Measurements from ENCODE around the gene B9D2.
A peak's percentile ranks its signal among the peaks of the same experiment; 100 is the strongest.

The B9D2 gene

DNA sequence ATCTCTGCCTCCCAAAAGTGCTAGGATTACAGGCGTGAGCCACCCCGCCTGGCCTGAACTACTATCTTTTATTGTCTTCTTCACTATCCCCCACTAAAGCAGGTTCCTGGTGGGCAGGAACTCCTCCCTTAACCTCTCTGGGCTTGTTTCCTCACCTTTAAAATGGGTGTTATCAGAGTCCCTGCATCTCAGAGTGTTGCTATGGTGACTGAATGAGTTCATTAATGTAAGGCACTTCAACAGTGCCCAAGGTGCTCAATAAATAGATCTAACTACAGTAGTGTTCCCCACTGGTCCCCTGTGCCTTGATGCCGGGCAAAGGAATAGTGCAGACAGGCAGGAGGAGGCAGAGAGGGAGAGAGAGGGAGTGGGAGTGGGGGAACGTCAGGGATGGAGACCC lies 33.5 kb downstream of the B9D2 start:
- no peak for DNase-seq (ENCODE audit: low read depth in 1 of 2, low spot score in 1 of 2)

DNA sequence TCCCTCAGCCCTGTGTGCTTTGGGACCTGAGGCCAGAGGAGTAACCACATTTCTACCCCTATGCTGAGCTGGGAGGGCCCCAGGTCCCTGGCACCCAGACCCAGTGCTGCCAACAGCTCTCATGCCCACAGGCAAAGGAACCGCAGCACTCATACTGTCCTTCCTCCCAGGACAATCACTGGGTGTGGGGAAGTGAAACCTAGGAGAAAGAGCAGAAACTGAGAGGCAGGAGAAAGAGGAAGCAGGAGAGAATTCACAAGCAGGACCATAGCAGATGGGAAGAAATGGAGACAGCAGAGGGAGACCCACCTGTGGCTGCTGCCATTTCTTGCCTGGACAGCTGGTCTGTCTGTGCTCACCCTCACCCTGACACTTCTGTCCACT lies 35.1 kb downstream of the B9D2 start:
- no peak for DNase-seq (ENCODE audit: low read depth in 1 of 2, low spot score in 1 of 2)

DNA sequence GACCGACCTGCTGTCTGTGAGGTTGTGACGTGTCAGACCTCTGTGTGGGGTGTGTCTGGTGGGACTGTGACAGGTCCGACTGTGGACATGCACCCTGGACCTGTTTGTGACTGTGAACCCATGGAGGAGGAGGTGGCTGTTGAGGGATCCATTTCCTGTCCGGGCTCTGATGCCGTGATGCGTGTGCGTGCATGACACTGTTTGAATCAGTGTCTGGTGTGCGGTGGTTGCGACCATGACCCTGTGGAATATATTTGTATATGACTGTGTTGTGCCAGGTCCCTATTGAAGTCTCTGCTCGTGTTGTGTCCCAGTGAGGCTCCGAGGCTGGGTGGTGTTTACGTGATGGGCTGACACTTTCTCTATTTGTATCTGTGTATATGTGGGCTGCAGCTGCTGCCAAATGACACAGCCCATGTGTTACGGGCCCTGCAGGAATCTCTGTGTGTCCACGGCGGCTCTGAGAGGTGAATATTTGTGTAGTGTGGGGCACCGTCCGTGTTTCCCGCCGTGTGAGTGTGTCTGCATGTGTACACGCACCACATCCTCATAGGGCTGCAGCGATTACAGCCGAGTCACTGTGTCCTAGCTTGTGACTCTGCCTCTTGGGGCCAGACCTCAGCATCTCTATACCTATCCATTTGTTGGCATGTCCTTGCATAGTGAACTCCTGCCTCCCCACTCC lies 35.6 kb downstream of the B9D2 start:
- peak in 1 of 2 donors; percentile 69 for DNase-seq (ENCODE audit: low read depth in 1 of 2, low spot score in 1 of 2)

DNA sequence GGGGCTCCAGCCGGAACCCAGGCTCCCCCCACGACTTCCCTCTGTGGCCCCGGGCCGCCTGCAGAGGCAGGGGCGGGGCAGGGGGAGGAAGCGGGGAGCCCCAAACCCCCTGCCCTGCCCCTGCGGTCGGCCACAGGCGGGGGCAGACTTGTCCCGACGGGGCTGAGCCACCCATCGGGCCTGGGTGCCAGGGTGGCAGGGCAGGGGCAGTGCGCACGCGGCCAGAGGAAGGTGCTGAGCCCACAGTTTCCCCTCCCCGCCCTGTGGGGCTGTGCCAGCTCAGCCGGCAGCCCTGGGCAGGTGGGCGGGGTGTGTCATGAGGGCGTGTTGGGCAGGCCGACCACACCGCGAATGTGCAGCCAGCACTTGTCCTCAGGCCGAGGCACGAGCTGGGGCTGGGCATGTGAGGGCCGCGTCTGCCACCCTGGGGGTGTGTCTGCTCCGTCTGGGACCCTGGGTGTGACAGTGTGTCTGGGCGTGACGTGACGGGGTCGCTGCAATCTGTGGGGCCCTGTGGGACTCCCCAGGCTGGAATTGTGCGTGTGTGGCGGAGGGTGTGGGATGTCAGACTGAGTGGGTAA lies 36.3 kb downstream of the B9D2 start:
- DNase-seq (ENCODE audit: low read depth in 1 of 2, low spot score in 1 of 2), result peak in 1 of 2 donors; percentile 45

DNA sequence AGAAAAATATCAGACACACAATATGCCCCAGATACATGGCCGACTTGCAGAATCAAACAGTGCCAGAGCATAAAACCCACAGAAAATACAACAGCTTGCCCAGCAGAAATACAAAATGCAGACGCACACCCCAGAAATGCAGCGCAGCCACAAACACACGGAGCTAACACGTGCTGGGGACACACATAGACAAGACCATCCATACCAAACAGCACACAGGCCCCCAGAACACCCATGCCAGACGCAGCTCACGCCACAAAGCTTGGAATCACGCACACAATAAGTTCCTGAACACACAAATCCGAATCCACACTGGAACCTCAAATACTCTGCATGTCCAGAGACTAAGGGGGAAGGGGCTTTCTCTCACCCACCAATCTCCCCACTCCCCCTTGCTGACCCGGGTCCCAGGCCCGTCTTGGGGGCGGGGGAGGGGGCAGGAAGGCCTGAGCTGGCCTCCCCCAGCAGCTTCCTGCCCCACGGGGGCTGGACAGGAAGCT lies 36.8 kb downstream of the B9D2 start:
- no peak for DNase-seq (ENCODE audit: low read depth in 1 of 2, low spot score in 1 of 2)

DNA sequence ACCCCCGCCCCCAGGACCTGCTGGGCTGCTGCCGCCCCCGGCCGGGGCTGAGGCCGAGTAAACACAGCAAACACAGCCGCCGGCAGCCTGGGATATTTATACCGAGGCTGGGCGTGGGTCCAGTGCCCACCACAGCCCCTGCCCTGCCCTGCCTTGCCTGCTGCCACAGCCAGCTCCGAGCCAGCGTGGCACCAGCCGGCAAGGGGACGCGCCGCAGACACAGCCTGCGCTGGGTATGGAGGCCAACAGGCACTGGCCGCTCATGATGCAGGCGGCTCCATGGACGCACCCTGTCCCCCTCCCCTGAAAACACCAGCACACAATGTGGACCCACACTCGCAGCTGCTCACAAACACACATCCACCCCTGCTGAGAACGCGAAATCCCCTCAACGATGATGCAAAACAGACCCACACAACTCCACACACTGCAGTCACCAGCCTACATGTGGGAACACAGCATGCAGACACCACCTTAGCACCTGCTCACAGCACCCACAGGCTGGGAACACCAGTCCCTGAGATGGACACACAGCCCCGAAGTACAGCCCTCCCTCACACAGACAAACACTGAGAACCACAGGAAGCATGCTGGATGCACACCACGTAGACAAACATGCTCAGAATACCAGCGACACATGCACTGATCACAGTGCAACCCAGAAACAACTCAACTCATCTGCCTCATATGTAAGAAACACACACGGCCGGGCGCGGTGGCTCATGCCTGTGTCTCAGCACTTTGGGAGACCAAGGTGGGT lies 37.8 kb downstream of the B9D2 start:
- no peak for DNase-seq (ENCODE audit: low read depth in 1 of 2, low spot score in 1 of 2)

DNA sequence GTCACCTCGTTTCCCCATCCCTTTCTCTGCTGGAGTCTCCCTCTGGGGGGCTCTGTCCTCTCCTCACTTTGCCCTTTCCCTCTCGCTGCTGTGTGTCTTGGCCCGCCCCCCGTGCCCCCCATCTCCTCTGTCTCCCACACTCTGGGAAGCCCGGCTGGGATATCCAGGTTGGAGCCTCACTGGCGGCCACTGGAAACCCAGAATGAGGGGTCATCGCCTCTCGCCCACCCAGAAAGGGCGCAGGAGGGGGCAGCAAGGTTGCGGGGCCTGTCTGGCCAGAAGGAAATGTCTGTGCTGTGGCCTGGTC lies 38.4 kb downstream of the B9D2 start:
- DNase-seq (ENCODE audit: low read depth in 1 of 2, low spot score in 1 of 2), result no peak

DNA sequence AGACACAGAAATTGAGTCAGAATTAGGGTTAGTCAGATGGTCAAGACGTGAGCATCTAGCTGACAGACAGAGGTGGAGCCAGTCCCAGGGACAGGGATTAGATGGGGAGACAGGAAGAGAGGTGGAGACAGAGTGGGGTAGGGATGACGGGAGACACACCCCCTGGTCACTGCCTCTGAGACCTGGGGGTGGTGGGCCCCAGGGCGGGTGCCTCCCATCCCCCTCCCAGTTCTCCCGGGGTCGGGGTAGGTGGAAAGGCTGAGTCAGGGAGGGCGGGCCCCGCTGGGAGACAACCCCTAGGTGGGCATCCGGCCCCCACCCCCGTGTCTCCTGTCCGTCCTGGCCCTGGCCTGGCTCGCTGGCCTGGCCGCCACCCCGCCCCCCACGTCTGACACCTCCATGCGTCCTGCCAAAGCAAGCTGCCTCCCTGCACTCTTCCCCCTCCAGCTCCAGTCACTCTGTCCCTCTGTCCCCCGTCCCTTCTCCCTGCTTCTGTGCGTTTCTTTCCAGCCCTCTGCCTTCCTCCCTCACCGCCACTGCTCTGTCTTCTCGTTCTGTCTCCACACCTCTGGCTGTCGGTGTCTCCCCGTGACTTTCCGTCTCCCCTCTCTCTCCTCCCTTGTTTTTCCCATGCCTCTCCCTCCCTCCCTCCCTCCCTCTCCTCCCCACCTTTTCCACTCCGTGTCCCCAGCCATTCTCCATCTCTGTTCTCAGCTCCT lies 38.9 kb downstream of the B9D2 start:
- no peak for DNase-seq (ENCODE audit: low read depth in 1 of 2, low spot score in 1 of 2)

DNA sequence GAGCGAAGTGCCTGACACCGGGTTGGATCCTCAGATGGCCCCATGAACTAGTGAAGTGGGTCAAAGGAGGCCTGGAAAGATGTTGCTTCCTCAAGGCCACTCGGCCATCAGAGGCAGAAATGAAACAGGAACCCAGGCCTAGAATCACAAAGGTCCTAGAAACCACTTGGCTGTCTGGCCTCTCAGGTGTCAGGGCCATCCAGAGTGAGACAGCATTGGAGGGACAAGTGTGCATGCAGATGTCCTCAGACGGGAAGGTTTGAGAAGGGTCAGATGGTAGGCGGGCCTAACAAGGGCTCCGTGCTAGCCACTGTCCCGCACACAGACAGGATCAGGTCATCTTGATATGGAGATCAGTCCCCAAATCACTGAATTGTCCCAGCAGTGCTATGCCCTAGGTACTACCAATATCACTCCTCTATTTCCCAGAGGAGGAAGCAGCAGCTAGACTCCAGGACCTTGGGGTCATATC lies 39.7 kb downstream of the B9D2 start:
- DNase-seq (ENCODE audit: low read depth in 1 of 2, low spot score in 1 of 2), result no peak

DNA sequence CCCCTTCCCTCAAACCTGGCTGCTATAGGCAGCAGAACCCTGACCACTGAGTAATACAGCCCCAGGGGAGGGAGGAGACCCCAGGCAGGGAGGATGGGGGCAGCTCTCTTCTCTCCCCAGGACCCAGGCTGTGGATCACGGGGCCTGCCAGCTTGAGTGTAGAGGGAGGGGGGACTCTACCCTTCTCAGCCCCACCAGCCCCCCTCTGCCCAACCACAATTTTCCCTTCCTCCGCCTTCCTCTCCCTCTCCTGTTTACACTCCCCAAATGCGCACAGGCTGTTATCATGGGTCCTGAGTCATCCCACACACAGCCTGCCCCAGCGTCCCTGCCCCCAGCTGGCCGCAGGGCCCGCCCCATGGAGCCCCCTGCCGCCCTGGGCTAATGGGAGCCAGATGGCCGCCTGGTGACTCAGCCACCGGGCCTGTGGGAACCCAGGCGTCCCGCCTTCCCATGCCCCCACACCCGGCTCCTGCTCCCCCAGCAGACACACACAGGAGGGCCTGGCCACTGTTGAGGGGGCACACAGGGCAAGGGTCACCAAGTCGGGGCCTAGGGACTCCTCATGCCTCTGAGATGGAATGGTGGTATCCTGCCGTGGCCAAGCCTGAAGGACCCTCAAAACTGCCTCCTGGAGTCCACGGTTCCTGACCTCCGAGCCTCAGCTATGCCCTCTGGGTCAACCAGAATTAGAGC lies 40.4 kb downstream of the B9D2 start:
- DNase-seq (ENCODE audit: low read depth in 1 of 2, low spot score in 1 of 2), result no peak

DNA sequence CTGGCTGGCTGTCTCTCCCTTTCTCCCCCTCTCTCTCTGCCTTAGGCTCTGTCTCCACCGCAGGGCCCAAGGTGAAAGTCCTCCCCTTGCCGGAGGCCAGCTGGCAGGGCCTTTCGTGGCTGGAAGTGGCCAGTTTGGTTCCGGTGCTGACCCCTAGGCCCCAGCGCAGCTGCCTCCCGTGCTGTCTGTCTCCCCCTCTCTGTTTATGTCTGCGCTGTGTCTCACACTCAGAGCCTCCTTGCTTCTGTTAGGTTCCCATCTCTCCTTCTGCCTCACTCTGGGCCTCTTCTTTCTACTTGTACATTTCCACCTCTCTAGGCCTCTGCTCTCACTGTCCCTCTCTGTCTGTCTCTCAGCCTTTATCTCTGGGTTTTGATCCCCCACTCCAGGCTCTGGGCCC lies 40.9 kb downstream of the B9D2 start:
- DNase-seq (ENCODE audit: low read depth in 1 of 2, low spot score in 1 of 2), result no peak

DNA sequence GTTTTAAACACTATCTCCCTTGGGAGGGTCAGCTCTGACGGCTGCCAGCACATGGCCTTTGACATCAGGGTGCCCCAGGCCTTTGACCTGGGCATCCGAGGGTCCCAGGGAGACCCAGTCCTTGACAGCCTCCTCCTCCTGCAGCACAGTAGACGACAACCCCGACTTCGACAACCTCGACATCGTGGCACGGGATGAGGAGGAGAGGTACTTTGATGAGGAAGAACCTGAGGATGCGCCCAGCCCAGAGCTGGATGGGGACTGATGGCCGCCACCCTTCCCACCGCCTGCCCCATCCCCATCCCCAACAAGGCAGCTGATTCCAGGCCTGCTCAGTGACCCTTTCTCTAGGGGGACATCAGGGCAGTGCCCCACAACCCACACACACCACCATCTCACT lies 41.5 kb downstream of the B9D2 start:
- DNase-seq (ENCODE audit: low read depth in 1 of 2, low spot score in 1 of 2), result no peak

DNA sequence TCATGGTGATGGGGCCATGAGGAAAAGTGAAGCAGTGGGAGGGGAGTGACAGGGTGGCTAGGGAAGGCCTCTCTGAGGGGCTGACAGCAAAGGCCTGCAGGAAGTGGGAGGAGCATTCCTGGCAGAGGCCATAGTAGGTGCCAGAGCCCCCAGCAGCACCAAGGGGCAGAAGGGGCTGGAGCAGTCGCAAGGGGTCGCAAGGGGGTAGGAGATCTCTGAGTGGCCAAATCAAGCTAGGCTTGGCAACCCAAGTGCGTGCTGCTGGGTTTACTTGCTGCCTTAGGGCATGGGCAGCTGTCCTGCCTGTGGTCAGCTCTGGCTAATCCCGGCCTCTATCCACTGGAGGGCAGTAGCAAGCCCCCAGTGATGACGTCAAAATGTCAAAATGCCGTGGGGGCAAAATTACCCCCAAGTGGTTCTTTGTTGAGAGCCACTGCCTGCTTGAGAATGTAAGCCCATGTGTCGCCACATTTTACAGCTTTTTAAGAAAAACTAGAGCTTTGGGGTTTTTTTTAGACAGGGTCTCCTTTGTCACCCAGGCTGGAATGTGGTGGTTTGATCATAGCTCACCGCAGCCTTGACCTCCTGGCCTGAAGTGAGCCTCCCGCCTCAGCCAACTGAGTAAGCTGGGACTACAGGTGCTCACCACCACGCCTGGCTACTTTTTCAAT lies 42.2 kb downstream of the B9D2 start:
- DNase-seq (ENCODE audit: low read depth in 1 of 2, low spot score in 1 of 2), result no peak

DNA sequence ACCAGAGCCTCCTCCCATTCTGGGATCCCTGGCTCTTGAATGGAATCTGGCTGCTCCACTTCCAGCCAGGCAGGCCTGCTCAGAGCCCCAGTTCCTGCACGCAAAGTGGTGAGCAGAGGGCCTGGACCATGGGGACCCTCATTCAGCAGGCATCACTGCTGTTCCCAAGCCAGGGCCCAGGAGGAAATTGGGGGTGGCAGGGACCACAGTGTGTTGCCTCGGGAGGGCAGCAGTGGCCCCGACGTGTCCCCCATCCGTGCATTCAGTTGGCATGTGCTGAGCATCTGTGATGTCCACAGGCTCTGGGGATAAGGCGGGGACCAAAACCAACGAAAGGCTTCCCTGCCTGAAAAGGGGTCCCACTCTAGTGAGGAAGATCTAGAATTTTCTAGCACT lies 42.7 kb downstream of the B9D2 start:
- no peak for DNase-seq (ENCODE audit: low read depth in 1 of 2, low spot score in 1 of 2)

DNA sequence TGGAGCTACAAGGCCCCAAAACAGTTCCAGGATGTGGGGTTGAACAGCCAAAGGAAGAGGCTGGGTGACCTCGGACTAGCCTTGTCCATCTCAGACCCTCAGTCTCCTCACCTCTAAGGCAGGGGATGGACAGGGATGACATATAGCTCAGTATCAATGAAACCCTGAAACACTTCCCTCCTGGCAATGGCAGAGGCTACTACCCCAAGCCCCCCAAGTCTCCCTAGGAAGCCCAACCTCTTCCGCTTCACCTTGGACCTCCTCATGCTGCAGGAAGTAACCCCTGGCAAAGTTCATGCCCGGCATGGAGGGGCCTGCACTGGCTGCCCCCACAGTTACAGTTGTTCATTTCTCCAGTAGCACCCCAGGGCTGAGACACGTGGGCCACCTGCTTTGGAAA lies 43.4 kb downstream of the B9D2 start:
- DNase-seq (ENCODE audit: low read depth in 1 of 2, low spot score in 1 of 2), result no peak

DNA sequence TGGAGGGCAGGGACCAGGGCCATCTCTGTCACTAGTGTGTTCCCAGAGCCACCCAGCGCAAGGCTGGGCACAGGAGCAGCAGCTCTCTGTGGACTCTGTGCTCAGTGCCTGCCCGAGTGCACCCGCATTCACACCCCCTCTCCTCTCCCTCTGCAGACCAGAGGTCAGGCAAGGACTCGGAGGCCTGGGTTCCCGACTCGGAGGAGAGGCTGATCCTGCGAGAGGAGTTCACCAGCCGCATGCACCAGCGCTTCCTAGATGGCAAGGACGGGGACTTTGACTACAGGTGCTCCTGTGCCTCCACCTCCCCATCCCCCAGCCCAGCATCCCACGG lies 43.8 kb downstream of the B9D2 start:
- no peak for DNase-seq (ENCODE audit: low read depth in 1 of 2, low spot score in 1 of 2)

DNA sequence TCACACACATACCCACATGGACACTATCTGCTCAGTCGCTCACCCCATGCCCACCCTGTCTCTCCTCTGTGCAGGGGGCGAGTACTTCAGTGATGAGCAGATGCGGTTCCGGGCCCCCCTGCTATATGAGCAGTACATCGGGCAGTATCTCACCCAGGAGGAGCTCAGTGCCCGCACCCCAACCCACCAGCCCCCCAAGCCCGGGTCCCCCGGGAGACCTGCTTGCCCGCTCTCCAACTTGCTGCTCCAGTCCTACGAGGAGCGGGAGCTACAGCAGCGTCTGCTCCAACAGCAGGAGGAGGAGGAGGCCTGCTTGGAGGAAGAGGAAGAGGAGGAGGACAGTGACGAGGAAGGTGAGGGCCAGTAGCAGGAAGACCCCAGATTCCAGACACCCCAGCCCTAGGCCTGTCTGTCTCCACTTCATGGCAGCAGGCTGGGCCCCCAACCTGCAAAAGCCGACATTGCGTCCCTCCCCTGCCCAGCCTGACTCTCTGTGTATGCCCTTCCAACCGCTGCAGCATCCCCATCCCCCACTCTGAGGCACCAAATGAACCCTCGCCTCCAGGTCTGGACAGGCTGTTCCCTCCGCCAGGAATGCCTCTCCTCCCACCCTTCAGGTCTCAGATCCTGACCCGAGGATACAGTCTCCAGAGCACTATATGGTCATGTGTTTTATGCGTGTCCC lies 44.3 kb downstream of the B9D2 start:
- no peak for DNase-seq (ENCODE audit: low read depth in 1 of 2, low spot score in 1 of 2)

DNA sequence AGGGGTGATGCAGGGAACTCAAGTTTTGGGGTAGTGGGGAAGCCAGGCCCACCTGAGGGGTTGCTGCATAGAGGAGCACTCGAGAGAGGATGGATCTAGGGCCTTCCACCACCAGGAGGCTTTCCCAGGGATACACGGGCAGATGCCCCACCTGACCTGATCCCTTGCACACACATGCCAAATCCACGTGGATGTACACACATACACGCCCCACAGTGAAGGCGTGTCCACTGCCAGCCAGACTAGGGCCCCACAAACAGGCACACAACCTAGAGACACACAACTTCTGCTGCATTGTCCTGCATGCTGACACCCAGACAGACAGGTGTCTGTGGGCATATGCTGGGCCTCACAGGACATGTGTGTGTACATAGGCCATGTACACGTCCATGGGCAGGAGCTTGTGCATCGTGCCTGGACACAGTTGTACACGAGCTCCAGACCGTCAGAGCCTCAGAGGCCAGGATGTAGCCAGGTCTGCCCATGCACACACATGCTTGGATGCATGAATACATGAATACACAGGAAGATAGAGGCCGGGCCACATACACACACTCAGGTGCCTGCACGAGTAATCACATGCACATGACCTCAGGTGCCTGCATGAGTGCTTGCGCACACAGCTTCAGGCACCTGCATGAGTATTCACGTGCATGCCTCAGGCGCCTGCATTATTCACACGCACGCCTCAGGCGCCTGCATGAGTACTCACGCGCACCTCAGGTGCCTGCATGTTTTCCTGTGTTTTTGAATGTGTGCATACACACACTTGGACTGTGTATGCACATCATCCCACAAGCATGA lies 45.1 kb downstream of the B9D2 start:
- DNase-seq (ENCODE audit: low read depth in 1 of 2, low spot score in 1 of 2), result no peak

DNA sequence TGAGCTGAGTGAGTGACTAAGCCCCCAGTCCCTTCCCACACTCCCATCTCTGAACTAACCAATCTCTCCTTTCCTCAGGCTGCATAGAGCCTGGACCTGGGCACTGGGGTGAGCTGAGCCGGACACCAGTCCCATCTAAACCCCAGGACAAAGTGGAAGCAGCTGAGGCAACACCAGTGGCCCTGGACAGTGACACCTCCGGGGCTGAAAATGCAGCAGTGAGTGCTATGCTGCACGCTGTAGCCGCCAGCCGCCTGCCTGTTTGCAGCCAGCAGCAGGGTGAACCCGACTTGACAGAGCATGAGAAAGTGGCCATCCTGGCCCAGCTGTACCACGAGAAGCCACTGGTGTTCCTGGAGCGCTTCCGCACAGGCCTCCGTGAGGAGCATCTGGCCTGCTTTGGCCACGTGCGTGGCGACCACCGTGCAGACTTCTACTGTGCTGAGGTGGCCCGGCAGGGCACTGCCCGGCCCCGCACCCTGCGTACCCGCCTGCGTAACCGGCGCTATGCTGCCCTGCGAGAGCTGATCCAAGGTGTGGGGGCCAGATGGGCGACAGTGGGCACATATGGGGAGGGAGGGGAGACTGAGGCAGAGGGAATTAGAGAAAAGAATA lies 47.5 kb downstream of the B9D2 start:
- no peak for DNase-seq (ENCODE audit: low read depth in 1 of 2, low spot score in 1 of 2)

Data from activated CD4-positive, alpha-beta T cell treated with anti-CD3 and anti-CD28 coated beads, Interleukin-2, amount 50 U/mL, for 24 hours (primary cell).